NCI-H2029 (cell line): ENCODE results near the gene PGA3.
"Not testable (repeated sequence)": the region's sequence is repeated elsewhere in the genome, so short reads cannot be mapped to it uniquely, and the experiment has no call there.

Experiments used
- DNase-seq: peaks from one replicate; lab custom pipeline; 2025; lab: John Stamatoyannopoulos, UW

Gene PGA3

DNA sequence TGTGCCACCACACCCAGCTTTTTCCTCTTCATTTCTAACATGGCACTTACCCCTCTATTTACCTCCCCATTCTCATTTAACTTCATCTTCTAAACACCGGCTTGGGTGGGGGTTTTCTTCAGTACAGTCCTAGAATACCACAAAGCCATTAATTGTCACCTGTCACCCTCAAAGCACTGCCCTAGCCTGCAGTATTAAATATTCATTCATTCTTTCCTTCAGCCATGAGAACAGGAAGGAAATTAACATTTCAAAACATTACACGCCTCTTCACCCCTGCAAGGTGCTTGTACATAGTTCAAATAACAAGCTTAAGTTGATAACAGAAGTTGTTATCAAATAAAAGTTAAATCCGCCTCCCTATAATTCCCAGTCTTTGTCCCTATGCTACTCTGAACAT lies 31.4 kb upstream of the PGA3 start:
- DNase-seq: no peak

DNA sequence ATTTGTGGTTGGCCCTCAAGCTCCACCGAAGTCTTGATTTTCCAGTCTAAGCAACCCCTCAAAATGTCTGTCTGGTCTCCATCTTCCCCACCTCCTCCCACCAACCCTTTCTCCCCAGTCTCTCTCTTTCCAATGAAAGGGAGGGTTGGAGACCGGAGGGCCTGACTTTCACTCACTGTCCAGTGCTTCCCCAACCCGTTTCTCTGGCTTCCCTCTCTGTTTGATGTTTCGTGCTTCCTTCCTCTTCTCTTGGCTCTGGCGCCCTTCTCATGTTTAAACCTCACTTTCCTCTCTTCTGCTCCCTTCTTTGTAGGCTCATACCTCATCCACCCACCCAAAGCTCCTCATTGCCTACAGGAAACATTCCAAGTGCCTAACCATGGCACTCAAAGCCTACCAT lies 31.0 kb upstream of the PGA3 start:
- no peak for DNase-seq

DNA sequence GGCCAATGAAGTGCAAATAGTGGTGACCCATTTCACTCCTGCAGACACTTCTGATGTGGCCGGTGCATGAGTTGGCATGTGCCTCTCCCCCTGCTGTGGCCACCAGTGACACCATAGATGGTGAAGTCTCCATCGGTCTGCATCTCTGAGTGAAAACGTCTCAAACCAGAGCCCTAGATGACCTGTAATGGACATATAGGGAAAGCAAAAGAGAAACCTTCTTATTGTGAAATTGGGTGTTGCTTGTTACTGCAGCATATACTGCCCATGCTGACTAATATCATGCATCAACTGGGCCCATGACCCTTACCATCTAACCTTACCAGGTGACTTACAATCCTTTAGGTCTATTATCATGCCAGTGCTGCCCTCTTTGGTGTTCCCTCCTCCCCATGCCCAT lies 30.4 kb upstream of the PGA3 start:
- DNase-seq: no peak

DNA sequence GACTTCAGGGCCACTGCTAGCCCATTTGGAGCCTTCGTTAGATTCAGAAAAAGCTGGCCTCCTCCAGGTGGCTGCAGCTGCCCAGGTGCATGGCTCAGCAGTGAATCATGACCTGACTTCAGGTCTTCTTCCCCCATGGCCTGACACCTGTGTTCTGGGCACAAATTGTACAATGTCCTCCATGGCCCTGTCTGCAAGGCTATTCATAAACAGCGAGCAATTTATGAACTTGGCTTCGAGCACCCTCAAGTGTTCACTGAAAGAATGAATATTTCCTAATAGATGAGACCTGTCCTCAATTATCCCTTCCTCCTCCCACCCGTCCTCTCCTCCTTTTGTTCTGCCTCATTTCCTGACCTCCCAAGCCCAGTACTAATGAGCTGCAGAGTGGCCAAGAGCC lies 29.9 kb upstream of the PGA3 start:
- DNase-seq: no peak

DNA sequence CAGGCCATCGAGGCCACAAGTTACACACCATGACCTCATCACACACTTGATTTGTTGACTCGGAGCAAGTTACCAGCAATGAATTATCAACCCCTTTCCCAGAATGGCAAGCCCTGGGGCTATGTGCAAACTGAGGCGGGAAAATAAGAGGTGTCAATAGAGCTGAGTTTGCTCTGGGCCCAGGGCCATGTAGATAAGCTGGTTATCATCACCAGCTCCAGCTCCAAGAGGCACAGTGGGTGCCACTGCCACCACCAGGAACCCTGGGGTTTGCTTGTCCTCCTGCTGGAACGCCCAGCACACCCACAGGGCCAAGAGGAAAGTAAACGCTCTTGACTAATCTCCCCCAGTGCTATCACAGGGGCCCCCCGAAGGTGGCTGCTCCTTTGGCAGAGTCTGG lies 29.0 kb upstream of the PGA3 start:
- no peak for DNase-seq

DNA sequence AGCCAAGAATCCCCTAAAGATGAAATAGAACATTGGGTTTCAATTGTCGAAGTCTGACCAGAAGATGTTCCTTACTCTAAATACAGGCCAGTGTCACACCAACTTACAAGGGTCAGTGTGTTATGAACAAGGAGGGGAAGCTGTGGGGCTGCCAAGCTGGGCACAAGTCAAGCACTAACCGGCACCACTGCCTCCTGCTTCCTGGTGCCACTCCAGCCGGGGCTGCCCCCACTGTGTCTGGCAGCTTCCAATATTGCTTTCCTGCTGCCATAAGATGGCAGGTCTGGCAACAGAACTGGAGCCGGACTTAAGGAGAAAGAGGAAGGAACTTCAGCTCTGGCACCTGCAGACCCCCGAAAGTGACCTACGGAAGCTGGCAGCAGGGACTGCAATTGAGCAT lies 28.4 kb upstream of the PGA3 start:
- DNase-seq: no peak

DNA sequence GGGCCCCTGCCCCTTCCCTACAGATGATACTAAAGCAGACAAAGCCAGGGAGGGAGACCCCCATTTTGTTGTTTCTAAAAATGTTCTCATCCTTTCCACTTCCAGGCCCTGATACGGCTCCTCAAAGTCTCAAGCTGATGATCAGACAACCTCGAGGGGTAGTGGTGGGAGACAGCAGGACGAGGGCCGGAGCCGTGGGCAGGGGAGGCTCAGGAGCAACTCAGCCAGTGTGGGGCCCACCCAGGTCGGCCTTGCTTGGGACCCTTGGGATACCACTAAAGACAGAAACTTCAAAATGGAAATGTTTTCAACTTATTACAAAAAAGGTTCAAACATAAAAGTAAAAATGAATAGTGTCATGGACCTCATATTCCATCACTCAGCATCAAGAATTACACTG lies 26.9 kb upstream of the PGA3 start:
- DNase-seq: no peak

DNA sequence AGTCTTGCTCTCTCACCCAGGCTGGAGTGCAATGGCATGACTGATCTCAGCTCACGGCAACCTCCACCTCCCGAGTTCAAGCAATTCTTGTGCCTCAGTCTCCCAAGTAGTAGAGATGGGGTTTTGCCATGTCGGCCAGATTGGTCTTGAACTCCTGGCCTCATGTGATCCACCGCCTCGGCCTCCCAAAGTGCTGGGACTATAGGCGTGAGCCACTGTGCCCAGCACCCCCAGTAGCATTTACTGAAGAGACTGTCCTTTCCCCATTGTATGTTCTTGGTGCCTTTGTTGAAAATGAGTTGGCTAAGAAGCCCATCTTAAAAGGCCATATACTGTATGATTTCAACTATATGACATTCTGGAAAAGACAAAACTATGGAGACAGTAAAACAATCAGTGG lies 23.1 kb upstream of the PGA3 start:
- not testable (repeated sequence) for DNase-seq

DNA sequence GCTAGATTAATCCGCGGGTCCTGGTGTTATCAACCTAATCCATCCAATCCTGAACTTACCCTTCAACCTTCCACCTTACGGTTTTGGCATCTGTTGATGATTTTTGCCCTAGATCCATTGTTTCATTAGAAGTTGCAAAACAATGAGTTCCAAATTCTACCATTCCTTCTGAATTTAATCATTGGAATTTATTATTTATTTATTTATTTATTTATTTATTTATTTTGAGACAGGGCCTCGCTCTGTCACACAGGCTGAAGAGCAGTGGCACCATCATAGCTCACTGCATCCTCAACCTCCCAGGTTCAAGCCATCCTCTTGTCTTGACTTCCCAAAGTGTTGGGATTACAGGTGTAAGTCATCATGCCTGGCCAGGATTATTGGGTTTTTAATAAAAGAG lies 21.8 kb upstream of the PGA3 start:
- no peak for DNase-seq

DNA sequence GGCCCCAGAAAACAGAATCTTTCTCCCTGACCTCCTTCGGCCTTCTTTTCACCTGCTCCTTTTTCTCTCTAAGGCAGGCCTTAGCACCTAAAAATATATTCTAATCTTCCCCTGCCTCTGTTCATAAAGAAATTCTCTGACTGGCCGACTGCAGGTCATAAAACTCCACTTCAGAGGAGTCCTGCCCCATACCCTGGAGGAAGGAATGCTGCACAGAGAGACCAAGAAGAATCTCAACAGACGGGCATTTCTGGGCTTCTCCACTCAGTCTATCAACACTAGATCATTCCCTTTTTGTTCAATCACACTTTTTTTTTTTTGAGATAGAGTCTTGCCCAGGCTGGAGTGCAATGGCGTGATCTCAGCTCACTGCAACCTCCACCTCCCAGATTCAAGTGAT lies 19.7 kb upstream of the PGA3 start:
- no peak for DNase-seq

DNA sequence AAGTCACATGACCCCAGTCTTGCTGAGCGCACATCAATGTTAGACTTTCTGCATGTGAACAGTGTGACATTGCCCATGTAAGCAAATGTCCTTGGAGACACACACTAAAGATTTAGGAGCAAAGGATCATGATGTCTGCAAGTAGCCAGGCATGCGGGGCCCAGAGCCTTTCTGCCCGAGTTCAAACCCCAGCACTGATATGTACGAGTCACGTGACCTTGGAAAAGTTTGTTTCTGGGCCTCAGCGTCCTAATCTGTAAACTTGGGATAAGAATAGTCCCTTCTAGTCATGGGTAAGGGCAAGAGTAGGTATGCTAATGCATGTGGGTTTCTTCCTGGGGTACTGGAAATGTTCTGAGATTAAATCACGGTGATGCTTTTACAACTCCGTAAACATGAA lies 16.8 kb upstream of the PGA3 start:
- DNase-seq: no peak

DNA sequence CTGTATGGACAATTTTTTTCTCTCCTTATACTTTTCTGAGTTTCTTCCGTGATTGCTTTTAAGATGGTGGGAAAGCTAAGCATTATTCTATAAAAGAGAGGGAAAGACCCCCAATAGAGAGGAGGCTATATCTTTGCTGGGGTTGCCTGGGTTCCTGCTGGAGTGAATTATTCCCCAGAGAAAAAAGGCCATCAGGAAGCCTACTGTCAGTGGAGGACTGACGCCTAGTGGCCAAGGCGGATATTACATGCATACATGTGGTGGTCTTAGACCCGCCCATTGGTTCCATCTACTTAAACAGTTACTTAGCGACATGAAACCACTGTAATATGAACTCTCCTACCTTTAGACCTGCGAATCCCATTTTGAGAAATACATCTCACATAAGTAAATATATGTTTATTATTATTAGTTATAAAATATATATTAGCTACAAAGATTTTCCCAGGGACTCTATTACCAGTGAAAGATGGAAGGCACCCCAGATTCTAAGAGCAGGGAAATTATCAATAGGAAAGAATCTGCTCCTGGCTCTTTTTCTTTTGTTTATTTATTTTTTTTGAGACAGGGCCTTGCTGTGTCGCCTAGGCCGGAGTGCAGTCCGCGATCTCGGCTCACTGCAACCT lies 15.7 kb upstream of the PGA3 start:
- DNase-seq: peak; percentile 74

DNA sequence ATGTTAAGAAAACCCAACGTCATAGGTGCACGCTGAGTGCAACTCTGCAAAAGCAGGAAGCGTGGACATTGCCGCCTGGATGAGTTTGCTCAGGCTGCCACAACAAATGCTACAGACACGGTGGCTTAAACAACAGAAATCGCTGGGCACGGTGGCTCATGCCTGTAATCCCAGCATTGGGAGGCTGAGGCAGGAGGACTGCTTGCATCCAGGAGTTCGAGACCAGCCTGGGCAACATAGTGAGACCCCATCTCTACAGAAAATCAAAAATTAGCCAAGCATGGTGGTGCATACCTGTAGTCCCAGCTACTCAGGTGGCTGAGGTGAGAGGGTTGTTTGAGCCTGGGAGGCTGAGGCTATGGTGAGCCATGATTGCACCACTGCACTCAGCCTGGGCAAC lies 13.4 kb upstream of the PGA3 start:
- no peak for DNase-seq

DNA sequence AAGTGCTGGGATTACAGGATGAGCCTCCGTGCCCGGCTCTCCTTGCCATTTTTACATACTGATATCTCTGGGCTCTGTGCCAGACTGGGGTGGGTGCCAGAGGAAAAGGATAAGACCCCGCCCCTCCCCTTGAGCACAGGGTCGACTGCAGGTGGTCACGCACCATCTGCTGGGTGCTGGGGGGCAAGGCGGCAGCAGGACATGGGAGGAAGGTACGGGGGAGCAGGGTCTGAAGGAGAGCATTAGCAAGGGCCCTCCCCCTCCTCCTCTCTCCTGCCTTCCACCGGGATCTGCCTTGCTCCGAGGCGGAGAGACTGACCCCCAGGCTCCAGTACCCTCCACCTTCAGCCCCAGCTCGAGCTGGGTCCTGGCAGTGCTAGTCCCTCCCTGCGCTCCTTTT lies 9.7 kb upstream of the PGA3 start:
- DNase-seq: peak; percentile 19

DNA sequence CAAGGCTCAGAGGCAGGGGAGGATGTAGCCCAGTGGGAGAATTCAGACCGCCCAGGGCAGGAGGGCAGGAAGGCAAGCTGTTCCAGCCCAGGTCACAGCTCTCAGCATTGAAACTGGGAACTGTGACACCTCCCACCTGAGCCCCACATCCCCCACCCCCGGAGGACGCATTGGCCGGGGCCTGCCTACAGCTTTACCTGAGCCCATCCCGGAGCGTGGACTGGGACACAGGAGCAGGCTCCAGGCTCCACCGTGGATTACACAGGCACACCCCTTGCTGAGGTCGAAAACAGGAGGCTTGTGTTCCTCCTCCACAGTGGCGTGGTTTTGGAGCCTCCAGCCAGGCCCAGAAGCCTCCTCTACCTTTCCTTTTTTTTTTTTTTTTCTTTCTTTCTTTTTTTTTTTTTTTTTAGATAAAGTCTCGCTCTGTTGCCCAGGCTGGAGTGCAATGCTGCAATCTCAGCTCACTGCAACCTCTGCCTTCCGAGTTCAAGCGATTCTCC lies 9.1 kb upstream of the PGA3 start:
- DNase-seq: no peak

DNA sequence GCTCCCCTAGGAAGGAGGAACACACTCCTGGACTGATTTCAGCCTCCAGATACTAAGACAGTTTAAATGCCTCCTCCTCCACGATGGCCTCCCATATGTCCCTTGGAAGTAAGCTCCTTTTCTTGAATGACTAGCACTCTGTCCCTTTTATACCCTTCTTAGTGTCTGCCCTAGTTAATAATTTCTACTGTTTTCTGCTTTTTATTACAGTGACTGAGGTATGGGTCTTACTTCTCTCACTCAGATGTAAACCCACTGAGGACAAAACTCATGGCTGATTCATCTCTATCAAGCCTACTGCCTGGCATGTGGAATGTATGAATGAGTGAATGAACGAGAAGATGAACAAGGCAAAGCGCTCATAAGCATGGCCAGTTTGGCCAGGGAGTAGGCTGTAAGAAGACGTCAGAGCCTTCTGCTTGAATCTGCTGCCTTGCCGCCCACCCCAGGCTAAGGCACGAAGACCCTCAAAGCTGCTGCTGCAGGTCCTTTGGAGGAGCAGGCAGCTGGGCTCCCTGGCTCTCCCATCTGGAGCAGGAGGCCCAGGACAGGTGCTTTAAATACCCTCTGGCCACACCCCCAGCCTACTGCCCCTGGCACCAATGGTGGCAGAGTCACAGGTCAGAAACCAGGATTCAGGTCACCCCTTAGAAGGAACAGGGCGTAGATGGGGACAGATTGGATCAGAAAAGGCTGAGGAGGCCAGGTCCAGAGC lies 8.2 kb upstream of the PGA3 start:
- DNase-seq: no peak

DNA sequence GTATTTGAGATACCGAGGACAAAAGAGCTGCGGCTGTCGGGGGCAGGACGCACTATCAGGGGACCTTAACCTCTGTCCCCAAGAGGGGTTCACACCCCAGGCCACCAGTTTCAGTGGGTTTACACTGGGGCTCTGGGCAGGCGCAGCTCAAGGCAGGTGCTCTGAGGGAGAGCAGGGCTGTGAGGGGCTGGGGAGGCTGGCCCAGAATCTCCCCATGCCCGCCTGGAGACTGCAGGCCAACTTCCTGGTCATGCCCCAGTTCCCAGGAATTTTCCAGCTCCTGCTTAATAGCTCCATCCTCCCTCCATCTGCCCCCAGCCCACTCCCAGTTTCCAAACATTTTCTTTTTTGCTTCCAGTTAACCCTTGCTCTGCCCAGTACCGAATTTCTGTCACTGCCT lies 7.6 kb upstream of the PGA3 start:
- no peak for DNase-seq

DNA sequence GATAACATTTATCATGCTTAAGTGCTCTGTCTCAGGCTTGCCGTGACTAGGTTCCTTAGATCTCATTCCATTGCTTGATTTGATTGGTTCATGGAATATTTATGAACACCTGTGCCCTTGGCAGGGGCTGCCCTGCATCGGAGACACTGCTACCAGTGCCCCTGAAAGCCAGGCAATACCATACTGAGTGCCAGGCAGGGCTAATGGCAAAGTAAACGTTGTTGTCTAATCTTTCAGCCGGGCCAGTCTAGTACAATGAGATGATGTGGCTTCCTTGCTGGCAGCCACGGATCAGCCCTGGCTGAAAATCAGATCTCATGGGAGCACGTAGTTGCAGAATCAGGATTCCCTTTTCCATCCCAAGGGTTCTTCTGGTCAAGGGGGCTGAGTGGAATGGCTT lies 5.0 kb upstream of the PGA3 start:
- no peak for DNase-seq

DNA sequence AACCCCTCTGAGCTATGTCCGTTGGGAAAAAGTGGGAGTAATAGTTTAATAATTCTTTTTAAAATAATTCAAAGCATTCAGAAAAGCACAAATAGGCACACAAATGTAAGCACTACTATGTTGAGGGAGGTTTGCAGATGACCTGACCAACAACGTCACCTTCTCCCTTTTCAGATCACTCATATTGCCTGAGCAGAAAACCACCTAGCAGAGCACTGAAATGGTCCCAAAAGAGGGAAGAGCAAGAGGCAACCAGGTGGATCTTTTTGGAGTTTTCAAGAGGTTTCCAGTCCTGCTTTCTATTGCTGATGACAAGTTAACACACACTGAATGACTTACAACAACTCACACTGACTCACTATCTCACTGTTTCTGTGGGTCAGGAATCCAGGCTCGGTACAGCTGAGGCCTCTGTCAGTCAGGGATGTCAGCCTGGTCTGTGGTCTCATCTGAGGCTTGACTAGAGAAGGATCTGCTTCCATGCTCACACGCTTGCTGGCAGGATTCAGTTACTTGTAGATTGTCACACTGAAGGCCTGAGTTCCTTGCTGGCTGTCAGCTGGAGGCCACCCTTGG lies 4.3 kb upstream of the PGA3 start:
- DNase-seq: no peak

DNA sequence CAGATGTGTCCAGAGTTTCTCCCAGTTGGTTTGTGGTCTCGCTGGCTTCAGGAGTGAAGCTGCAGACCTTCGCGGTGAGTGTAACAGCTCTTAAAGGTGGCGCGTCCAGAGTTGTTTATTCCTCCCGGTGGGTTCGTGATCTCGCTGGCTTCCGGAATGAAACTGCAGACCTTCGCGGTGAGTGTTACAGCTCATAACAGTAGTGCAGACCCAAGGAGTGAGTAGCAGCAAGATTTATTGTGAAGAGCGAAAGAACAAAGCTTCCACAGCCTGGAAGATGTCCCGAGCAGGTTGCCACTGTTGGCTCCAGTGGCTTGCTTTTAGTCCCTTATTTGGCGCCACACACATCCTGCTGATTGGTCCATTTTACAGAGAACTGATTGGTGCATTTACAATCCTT lies 1.8 kb upstream of the PGA3 start:
- DNase-seq: no peak

DNA sequence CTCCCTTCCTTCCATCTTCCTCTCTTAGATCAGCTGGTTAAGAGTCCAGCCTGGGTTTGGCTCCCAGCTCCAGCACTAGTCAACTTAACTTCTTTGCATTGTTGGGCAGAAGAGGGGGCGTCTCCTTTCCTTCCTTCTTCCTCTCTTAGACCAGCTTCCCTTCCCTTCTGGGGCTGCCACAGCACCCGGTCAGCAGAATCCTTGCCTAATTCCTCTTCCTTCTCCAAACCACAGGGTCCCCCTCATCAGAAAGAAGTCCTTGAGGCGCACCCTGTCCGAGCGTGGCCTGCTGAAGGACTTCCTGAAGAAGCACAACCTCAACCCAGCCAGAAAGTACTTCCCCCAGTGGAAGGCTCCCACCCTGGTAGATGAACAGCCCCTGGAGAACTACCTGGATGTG lies 558 bp downstream of the PGA3 start:
- not testable (repeated sequence) for DNase-seq

DNA sequence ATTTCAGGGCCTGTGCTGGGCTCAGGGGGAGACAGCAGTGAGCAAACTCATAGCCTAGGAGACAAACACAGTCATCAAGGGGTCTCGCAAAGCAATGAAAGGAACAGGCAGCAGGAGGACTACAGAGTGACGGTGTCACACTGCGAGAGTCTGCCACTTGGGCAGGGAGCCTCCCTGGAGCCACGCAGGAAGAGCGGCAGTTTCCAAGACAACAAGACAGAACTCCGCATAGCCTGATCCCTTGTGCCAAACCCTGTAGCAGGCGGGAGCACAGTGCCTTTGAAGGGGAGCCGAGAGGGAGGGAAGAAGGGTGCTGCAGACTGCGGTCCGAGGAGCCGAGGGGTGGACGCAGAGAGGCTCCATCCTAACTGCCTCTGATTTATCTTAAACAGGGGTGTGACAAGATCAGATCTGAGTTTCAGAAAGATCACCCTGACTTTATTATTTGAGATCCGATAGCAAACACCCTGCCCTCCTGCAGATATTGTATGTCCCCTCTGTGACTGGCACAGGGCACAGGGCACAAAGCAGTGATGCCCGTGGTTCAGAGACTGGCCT lies 1.3 kb downstream of the PGA3 start:
- DNase-seq: not testable (repeated sequence)

DNA sequence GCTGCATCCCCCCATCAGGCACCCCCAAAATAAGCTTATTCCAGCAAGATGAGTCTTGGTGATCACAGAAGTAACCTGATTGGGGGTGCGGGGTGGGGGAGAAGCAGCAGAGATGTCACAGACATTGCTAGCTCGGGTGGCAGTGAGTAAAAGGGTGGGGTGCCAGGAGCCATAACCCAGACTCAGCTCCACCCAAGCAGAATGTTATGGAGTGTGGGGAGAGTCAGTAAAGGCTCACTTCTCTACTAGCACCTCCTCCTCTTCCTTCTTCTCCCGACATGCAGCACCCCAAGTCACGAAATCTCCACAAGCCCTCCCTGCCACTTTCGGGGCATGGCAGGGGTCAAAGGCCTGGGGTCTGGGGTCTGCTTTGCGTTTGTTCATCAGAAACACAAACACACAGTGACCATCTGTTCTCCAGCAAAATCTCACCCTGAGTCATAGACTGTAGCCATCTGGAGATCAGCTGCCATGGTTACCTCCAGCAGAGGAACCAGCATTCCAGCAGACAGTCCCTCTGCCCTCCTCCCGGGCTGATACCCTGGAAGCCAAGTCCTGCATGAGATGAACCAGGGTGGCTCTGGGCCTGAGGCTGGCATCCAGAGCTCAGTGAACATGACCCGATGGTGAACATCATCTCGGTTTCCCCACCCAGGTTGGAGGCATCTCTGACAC lies 4.5 kb downstream of the PGA3 start:
- not testable (repeated sequence) for DNase-seq
